Aorta (tissue), 5 donors: ENCODE data around the gene FBXW8. TPM values are rescaled to one million over a fixed set of nuclear protein-coding genes. Genes with fewer than 3 reads are reported as not detected.

Experiments used
- ATAC-seq: fragments of 200-7000 bp; cut with Tn5 transposase; one replicate; pipeline ENCODE4 v1.9.1; 2022; ENCODE audit warnings: moderate library complexity; ENCODE audit not compliant: low FRiP score
- DNase-seq, 2 donors: peaks; one replicate each; pipeline ENCODE4 v3.0.0-alpha.2; 2020
- H3K27ac ChIP-seq, 2 donors: one replicate each; pipeline ENCODE4 v1.5.1; 2013; ENCODE audit warnings: low read length in 2 of 2, mild to moderate bottlenecking in 2 of 2, moderate library complexity in 2 of 2, control low read depth in 1 of 2, inconsistent platforms in 1 of 2, low read depth in 1 of 2
- H3K27me3 ChIP-seq, 2 donors: one replicate each; pipeline ENCODE4 v1.6.1; 2013; ENCODE audit warnings: control low read depth in 1 of 2, low read length in 1 of 2, mild to moderate bottlenecking in 1 of 2, moderate library complexity in 1 of 2; ENCODE audit not compliant: insufficient read depth in 2 of 2, control insufficient read depth in 1 of 2
- H3K36me3 ChIP-seq, 2 donors: one replicate each; pipeline ENCODE4 v1.6.1; 2013; ENCODE audit warnings: control low read depth in 1 of 2, low read length in 1 of 2, mild to moderate bottlenecking in 1 of 2; ENCODE audit not compliant: insufficient read depth in 2 of 2, control insufficient read depth in 1 of 2
- H3K4me1 ChIP-seq, 2 donors: one replicate each; pipeline ENCODE4 v1.6.1; 2013; ENCODE audit warnings: low read length in 2 of 2, control low read depth in 1 of 2, mild to moderate bottlenecking in 1 of 2, moderate library complexity in 1 of 2; ENCODE audit not compliant: insufficient read depth in 2 of 2, control insufficient read depth in 1 of 2
- H3K4me3 ChIP-seq, 2 donors: one replicate each; pipeline ENCODE4 v1.5.1; 2013; ENCODE audit warnings: low read length in 2 of 2, control low read depth in 1 of 2, mild to moderate bottlenecking in 1 of 2
- H3K9me3 ChIP-seq: one replicate; pipeline ENCODE4 v1.6.1; 2013; ENCODE audit warnings: mild to moderate bottlenecking, low read length; ENCODE audit not compliant: control insufficient read depth
- WGBS, 2 donors: extraction: QIAGEN DNeasy Blood & Tissue Kit; methylation state at CpG; one replicate each; pipeline ENCODE4 v1.1.7; 2013; 5-methylcytosine and 5-hydroxymethylcytosine counted together
- intact Hi-C, 2 donors: fragments of 100-400 bp; cut with DNase I; formaldehyde crosslinking; loops; one replicate each; pipeline versions ENCODE4 v1.14.2 to v1.15.0; 2022
- polyA plus RNA-seq, 2 donors: library from polyadenylated mRNA; stranded (reverse); fragments of 200-250 nt; gene quantifications; one replicate each; pipeline ENCODE4 v1.2.3, GENCODE V29; 2013
- total RNA-seq, 2 donors: library from RNA; stranded (reverse); fragmentation: NEBNext Ultra II Directional; extraction: Animal tissue kit (Norgen Biotek cat#: 25700); gene quantifications; one replicate each; pipeline ENCODE4 v1.2.1, GENCODE V29; 2021
- donor health status: healthy with polysubstance abuse.
- donor health status: Bipolar disorder and iron deficiency.
- donor health status: DM: no; HTN: no; CAD: no.
- donor health status: DM: no; HTN: no; CAD: no.
- donor health status: DM: yes; HTN: yes; CAD: no.

The FBXW8 gene
- total and polyA plus RNA-seq, 4 donors, result 2.3 to 18.7 (median 8.6) TPM

- DNase-seq (no peak), ATAC-seq (no peak)
- Histone ChIP-seq H3K9me3 (no peaks in the 10 kb centered on the region), H3K4me1 (no peaks in the 10 kb centered on the region), H3K27me3 (no peaks in the 10 kb centered on the region), H3K4me3 (no peak overlapping the region), H3K36me3 (peaks cover 0 to 4% of the 10 kb centered on the region in 2 donors), H3K27ac (no peak overlapping the region)
- intact Hi-C loops, result no loop called here
- WGBS, 2 donors, result 86 to 100% methylated on average over 1 of the region's 1 CpG
Measured at GRCh38 chr12:116980083-116980482, 69.3 kb downstream of the FBXW8 start.

- Histone ChIP-seq H3K9me3 (peaks cover 1% of the 10 kb centered on the region), H3K4me1 (no peaks in the 10 kb centered on the region), H3K36me3 (peaks cover 0 to 2% of the 10 kb centered on the region in 2 donors), H3K4me3 (peak overlapping the region in 1 of 2 donors; percentile 65), H3K27me3 (no peaks in the 10 kb centered on the region), H3K27ac (peak overlapping the region; percentile 76 to 86)
- peak; percentile 86 for ATAC-seq
- intact Hi-C loops, result no loop called here
- DNase-seq, result peak in 1 of 2 donors; percentile 60
- 5 to 7% methylated on average over 10 of the region's 10 CpGs for WGBS, 2 donors
Measured at GRCh38 chr12:116982791-116983411, 72.2 kb downstream of the FBXW8 start.

- H3K27me3 ChIP-seq, result no peaks in the 10 kb centered on the region
- 55 to 56% methylated on average over 5 of the region's 5 CpGs for WGBS, 2 donors
- H3K9me3 ChIP-seq, result peaks cover 1% of the 10 kb centered on the region
- H3K4me3 ChIP-seq, result no peak overlapping the region
- DNase-seq, result no peak
- H3K27ac ChIP-seq, result peak overlapping the region in 1 of 2 donors; percentile 1
- intact Hi-C loops, result no loop called here
- H3K36me3 ChIP-seq, result peaks cover 0 to 2% of the 10 kb centered on the region in 2 donors
- no peaks in the 10 kb centered on the region for H3K4me1 ChIP-seq
- ATAC-seq, result no peak
Measured at GRCh38 chr12:116984098-116984497, 73.3 kb downstream of the FBXW8 start.

- Histone ChIP-seq H3K4me3 (no peak overlapping the region), H3K36me3 (no peaks in the 10 kb centered on the region), H3K27me3 (no peaks in the 10 kb centered on the region), H3K9me3 (peaks cover 1% of the 10 kb centered on the region), H3K4me1 (no peaks in the 10 kb centered on the region), H3K27ac (no peak overlapping the region)
- no peak for ATAC-seq
- intact Hi-C loops, result no loop called here
- no peak for DNase-seq
Measured at GRCh38 chr12:116990329-116990728, 79.6 kb downstream of the FBXW8 start.

- DNase-seq (no peak), ATAC-seq (no peak)
- 77 to 79% methylated on average over 7 of the region's 7 CpGs for WGBS, 2 donors
- H3K27ac ChIP-seq, result no peak overlapping the region
- intact Hi-C loops, result no loop called here
- H3K27me3 ChIP-seq, result no peaks in the 10 kb centered on the region
- no peak overlapping the region for H3K4me3 ChIP-seq
- H3K4me1 ChIP-seq, result no peaks in the 10 kb centered on the region
- peaks cover 1% of the 10 kb centered on the region for H3K9me3 ChIP-seq
- H3K36me3 ChIP-seq, result no peaks in the 10 kb centered on the region
Measured at GRCh38 chr12:116990971-116991966, 80.5 kb downstream of the FBXW8 start.

GRCh38 chr12:116996093-116996492 lies 85.3 kb downstream of the FBXW8 start:
- H3K27me3 ChIP-seq, result no peaks in the 10 kb centered on the region
- no peaks in the 10 kb centered on the region for H3K9me3 ChIP-seq
- H3K4me1 ChIP-seq, result no peaks in the 10 kb centered on the region
- intact Hi-C loops, result no loop called here
- no peaks in the 10 kb centered on the region for H3K36me3 ChIP-seq
- WGBS, 2 donors, result 87 to 92% methylated on average over 13 of the region's 13 CpGs
- no peak for DNase-seq
- H3K4me3 ChIP-seq, result no peak overlapping the region
- ATAC-seq, result no peak
- no peak overlapping the region for H3K27ac ChIP-seq

GRCh38 chr12:116996621-116997020 lies 85.9 kb downstream of the FBXW8 start:
- ATAC-seq (no peak), DNase-seq (no peak)
- Histone ChIP-seq H3K27me3 (no peaks in the 10 kb centered on the region), H3K27ac (no peak overlapping the region), H3K9me3 (no peaks in the 10 kb centered on the region), H3K4me3 (no peak overlapping the region), H3K4me1 (no peaks in the 10 kb centered on the region), H3K36me3 (no peaks in the 10 kb centered on the region)
- intact Hi-C loops, result no loop called here
- WGBS, 2 donors, result 92% methylated on average over 8 of the region's 8 CpGs

- H3K4me3 ChIP-seq, result no peak overlapping the region
- no peaks in the 10 kb centered on the region for H3K36me3 ChIP-seq
- H3K27ac ChIP-seq, result no peak overlapping the region
- ATAC-seq, result no peak
- H3K27me3 ChIP-seq, result no peaks in the 10 kb centered on the region
- 73 to 74% methylated on average over 7 of the region's 7 CpGs for WGBS, 2 donors
- intact Hi-C loops, result no loop called here
- no peaks in the 10 kb centered on the region for H3K9me3 ChIP-seq
- no peak for DNase-seq
- H3K4me1 ChIP-seq, result no peaks in the 10 kb centered on the region
Measured at GRCh38 chr12:116999066-116999465, 88.3 kb downstream of the FBXW8 start.
